CD4-positive, alpha-beta T cell treated with Interleukin-1 beta for 1 hour (primary cell): ENCODE results near the gene TRIM31.

ENCODE experiments used
- DNase-seq, 2 donors: peaks; one replicate each; pipeline ENCODE4 v3.0.0-alpha.2; 2020 to 2022

Gene TRIM31

GRCh38 chr6:30075094-30075789 lies 37.6 kb downstream of the TRIM31 start, which contains the start of gene RNF39:
RNF39 (minus strand) TSS chr6:30075769; CDS start chr6:30075585, 184 bp downstream.
- peak in 1 of 2 donors; percentile 23 for DNase-seq

- no peak for DNase-seq
Measured at GRCh38 chr6:30074331-30075093, 38.4 kb downstream of the TRIM31 start.

GRCh38 chr6:30073489-30074235 lies 39.2 kb downstream of the TRIM31 start:
- DNase-seq, result no peak

GRCh38 chr6:30071858-30072257 lies 41.0 kb downstream of the TRIM31 start:
- no peak for DNase-seq

GRCh38 chr6:30071081-30071818 lies 41.6 kb downstream of the TRIM31 start:
- DNase-seq, result no peak

- no peak for DNase-seq
Measured at GRCh38 chr6:30067460-30068139, 45.3 kb downstream of the TRIM31 start.

- peak; percentile 99 for DNase-seq
Measured at GRCh38 chr6:30066577-30067459, 46.1 kb downstream of the TRIM31 start, which contains the start of gene PPP1R11. PPP1R11 (plus strand) TSS chr6:30067198; CDS start chr6:30067411, 213 bp downstream.

- no peak for DNase-seq
Measured at GRCh38 chr6:30066082-30066481, 46.8 kb downstream of the TRIM31 start.

- no peak for DNase-seq
Measured at GRCh38 chr6:30063315-30063714, 49.6 kb downstream of the TRIM31 start.

GRCh38 chr6:30062471-30063178 lies 50.3 kb downstream of the TRIM31 start:
- DNase-seq, result no peak

- DNase-seq, result peak; percentile 50 to 67
Measured at GRCh38 chr6:30061858-30062458, 50.9 kb downstream of the TRIM31 start.

- DNase-seq, result peak; percentile 92 to 93
Measured at GRCh38 chr6:30061092-30061857, 51.6 kb downstream of the TRIM31 start, which contains the start of gene POLR1H. POLR1H (plus strand) TSS chr6:30061265; CDS start chr6:30061525, 260 bp downstream.

GRCh38 chr6:30060606-30061091 lies 52.2 kb downstream of the TRIM31 start:
- peak; percentile 40 to 49 for DNase-seq

- DNase-seq, result no peak
Measured at GRCh38 chr6:30055513-30055912, 57.4 kb downstream of the TRIM31 start.

- DNase-seq, result no peak
Measured at GRCh38 chr6:30053682-30054081, 59.2 kb downstream of the TRIM31 start.
